Activated gamma-delta T cell (primary cell): Measurements from ENCODE around the gene SLC35F4.
"Not testable (repeated sequence)": the region's sequence is repeated elsewhere in the genome, so short reads cannot be mapped to it uniquely, and the experiment has no call there.

Source experiments
- DNase-seq: peaks from one replicate; lab custom pipeline; 2025; lab: John Stamatoyannopoulos, UW
- total RNA-seq, 2 donors: gene quantifications; one replicate each; lab custom pipeline; 2026; lab: John Stamatoyannopoulos, UW

The SLC35F4 gene
- total RNA-seq, result 0.05 to 0.09 reads per million in 2 donors

DNA sequence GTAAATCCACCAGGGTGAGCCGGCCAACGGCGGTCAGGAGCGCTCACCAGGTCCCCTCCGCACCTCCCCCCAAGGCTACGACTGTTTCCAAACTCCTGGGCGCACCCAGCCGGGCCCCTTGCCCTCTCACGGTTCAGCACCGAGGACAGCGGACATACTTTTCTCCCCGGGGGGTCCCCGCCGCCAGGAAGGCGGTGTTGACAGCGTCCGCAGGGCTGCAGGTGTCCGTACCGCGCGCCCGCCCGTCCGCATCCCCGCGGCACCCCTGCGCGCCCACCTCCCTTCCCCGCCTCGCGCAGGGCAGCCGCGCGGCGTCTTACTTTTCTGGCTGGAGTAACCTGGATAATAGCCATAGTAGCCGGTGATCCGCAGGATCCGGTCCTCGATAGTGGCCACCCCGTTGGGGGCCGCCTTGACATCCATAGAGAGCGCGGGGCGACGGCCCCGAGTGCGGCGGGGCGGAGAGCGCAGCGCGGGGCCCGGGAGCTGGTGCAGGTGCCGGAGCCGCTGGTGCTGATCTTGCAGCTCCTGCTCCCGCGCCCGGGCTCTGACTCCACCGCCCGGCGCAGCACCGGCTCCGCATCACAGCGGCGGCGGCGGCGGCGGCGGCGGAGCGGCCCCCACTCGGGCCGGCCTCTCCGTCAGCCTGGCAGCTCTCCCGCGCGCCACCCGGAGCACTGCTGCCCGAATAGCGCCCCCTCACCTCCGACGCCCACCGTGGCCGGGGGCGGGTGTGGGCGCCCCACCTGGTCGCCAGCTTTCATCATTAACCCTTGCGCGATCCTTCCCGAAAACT, at the start of gene SLC35F4:
Gene SLC35F4 (minus strand): TSS at position 690 of the 796 bp plus-strand sequence.
- DNase-seq, result no peak

- no peak for DNase-seq
These were observed 43.7 kb upstream of the SLC35F4 start for GRCh38 chr14:57909626-57910025.

- DNase-seq, result no peak
These were observed 38.1 kb upstream of the SLC35F4 start for GRCh38 chr14:57903954-57904353.

GRCh38 chr14:57898837-57899572, 33.1 kb upstream of the SLC35F4 start:
- DNase-seq, result no peak

- DNase-seq, result no peak
These were observed 31.4 kb upstream of the SLC35F4 start for GRCh38 chr14:57897144-57897748.

- no peak for DNase-seq
These were observed 23.4 kb upstream of the SLC35F4 start for GRCh38 chr14:57889245-57889644.

- DNase-seq, result no peak
These were observed 18.3 kb upstream of the SLC35F4 start for GRCh38 chr14:57884175-57884574.

GRCh38 chr14:57883061-57883460, 17.2 kb upstream of the SLC35F4 start:
- no peak for DNase-seq

DNA sequence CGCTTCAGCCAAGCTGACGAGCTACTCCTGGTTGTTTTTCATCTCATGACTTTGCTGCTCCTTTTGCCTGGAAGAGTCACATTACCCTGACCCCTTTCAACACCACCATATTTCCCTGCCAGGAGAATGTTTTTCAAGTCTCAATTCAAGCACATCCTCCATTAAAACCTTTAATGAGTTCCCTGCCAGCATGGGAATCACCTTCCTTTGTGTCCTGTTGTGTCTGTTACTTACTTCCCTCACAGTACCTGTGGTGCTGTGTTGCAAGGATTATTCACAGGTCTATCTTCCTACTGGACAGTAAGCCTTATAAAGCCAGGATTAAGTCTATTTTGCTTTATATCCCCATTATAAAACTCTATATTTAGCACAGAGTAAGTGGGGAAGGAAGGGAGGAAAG, 13.6 kb upstream of the SLC35F4 start:
- no peak for DNase-seq

- no peak for DNase-seq
These were observed 10.1 kb upstream of the SLC35F4 start for GRCh38 chr14:57875985-57876384.

- DNase-seq, result no peak
These were observed 9.4 kb upstream of the SLC35F4 start for GRCh38 chr14:57875296-57875695.

GRCh38 chr14:57871459-57872080, 5.7 kb upstream of the SLC35F4 start:
- DNase-seq, result no peak

- DNase-seq, result no peak
These were observed 5.0 kb upstream of the SLC35F4 start for GRCh38 chr14:57870686-57871457.

GRCh38 chr14:57869617-57870016, 3.7 kb upstream of the SLC35F4 start:
- DNase-seq, result no peak

GRCh38 chr14:57866199-57866705, 360 bp upstream of the SLC35F4 start:
- no peak for DNase-seq

- DNase-seq, result no peak
These were observed 858 bp downstream of the SLC35F4 start for GRCh38 chr14:57865066-57865402.

- DNase-seq, result no peak
These were observed 1.2 kb downstream of the SLC35F4 start for GRCh38 chr14:57864659-57865058.

DNA sequence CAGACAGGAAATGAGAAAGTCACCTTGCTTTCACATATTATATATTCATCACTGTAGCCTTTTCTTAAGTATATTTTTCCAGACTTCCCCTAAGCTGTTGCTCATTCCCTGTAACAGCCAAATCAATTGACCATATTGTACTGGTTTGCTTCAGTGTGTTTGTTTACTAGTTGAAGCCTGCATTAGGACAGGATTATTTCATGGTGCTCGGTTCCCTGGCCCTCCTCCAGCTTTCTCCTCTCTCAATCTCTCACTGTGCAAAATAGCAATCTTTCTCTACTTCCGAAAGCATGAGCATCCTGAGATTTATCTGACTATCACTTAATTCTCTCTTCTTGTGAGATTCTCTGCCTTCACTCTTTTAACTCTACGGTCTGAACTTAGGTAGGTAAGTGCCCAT, 2.4 kb downstream of the SLC35F4 start:
- DNase-seq, result no peak

GRCh38 chr14:57855666-57856065, 10.2 kb downstream of the SLC35F4 start:
- DNase-seq, result not testable (repeated sequence)

- no peak for DNase-seq
These were observed 11.3 kb downstream of the SLC35F4 start for GRCh38 chr14:57854571-57854970.

DNA sequence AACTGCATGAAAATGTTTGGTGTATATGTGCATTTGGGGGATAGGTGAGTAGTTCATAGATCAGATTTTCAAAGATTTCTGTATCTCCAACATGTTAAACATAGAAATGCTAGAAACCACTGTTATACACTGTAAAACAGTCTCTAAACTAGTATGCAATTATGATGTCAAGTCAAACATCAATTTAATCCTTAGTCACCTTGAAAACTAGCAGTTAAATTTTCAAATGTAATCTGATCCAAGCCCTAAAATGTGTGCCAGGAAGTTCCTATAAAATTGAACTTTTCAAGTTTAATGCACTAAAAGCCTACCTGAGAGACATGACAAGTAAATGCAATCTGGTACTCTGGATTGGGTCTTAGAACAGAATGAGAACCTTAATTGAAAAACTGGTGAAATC, 14.5 kb downstream of the SLC35F4 start:
- no peak for DNase-seq
